Uterus (tissue), 4 donors: Measurements from ENCODE around the gene SARDH. TPM values are rescaled to one million over a fixed set of nuclear protein-coding genes. Genes with fewer than 3 reads are reported as not detected.

ENCODE experiments used
- DNase-seq, 2 donors: peaks; one replicate each; pipeline ENCODE4 v3.0.0-alpha.2; 2019 to 2020
- H3K27ac ChIP-seq, 2 donors: fragments of 200-600 bp; sonication (generic); 1 replicate in 1 of 2; 2 replicates in 1 of 2; pipeline ENCODE4 v1.5.1; 2016 to 2018
- H3K27me3 ChIP-seq, 2 donors: fragments of 200-600 bp; sonication (generic); one replicate each; pipeline ENCODE4 v1.5.1; 2018 to 2019; ENCODE audit warnings: control low read depth in 1 of 2
- H3K36me3 ChIP-seq, 2 donors: fragments of 200-600 bp; sonication (generic); one replicate each; pipeline ENCODE4 v1.5.1; 2019; ENCODE audit warnings: control low read depth in 1 of 2
- H3K4me1 ChIP-seq, 2 donors: fragments of 200-600 bp; sonication (generic); one replicate each; pipeline ENCODE4 v1.5.1; 2018 to 2019; ENCODE audit warnings: control low read depth in 1 of 2
- H3K4me3 ChIP-seq, 2 donors: fragments of 200-600 bp; sonication (generic); 1 replicate in 1 of 2; 2 replicates in 1 of 2; pipeline ENCODE4 v1.5.1; 2018 to 2019; ENCODE audit warnings: mild to moderate bottlenecking in 1 of 2
- H3K9me3 ChIP-seq, 2 donors: fragments of 200-600 bp; sonication (generic); one replicate each; pipeline ENCODE4 v1.5.1; 2019; ENCODE audit warnings: control low read depth in 1 of 2
- CTCF ChIP-seq, 4 experiments: fragments of 200-600 bp in 2 of 4; fragments of 450-650 bp in 2 of 4; sonication (generic) in 2 of 4; IDR thresholded peaks; one replicate each; pipeline ENCODE4 v1.5.1; 2016 to 2019; ENCODE audit warnings: antibody characterized with exemption in 4 of 4, mild to moderate bottlenecking in 2 of 4, moderate library complexity in 1 of 4
- POLR2A ChIP-seq, 2 donors: fragments of 450-650 bp; IDR thresholded peaks; one replicate each; pipeline ENCODE4 v1.6.1; 2016; ENCODE audit warnings: antibody characterized with exemption in 2 of 2, mild to moderate bottlenecking in 1 of 2, moderate library complexity in 1 of 2
- intact Hi-C: fragments of 100-400 bp; cut with DNase I; formaldehyde crosslinking; loops from one replicate; pipeline ENCODE4 v1.15.1; 2023; ENCODE audit warnings: low total_unique reads
- total RNA-seq, 4 donors: library from RNA; depleted of rRNA in 3 of 4; stranded (reverse); fragments of >200 nt in 3 of 4; gene quantifications; one replicate each; pipeline versions ENCODE4 v1.1.0 to v1.2.4, GENCODE V29; 2014 to 2023
- donor health status: DM: yes; HTN: yes; CAD: no.

The SARDH gene
- total RNA-seq, 4 donors from 2014 or later = 2.7 to 14.1 TPM; not detected in 2

GRCh38 chr9:133692364-133692985 is 45.7 kb downstream of the SARDH start:
- TF ChIP-seq POLR2A (IDR thresholded peaks at IDR 0.05) = no peak
- TF ChIP-seq CTCF (IDR thresholded peaks at IDR 0.05) = no peak
- H3K4me1 ChIP-seq = no peaks in the 10 kb centered on the region
- no peaks in the 10 kb centered on the region for H3K27me3 ChIP-seq
- H3K27ac ChIP-seq = no peak overlapping the region
- no peaks in the 10 kb centered on the region for H3K9me3 ChIP-seq
- intact Hi-C loops = no loop called here
- no peak for DNase-seq
- H3K4me3 ChIP-seq = no peak overlapping the region
- H3K36me3 ChIP-seq = no peaks in the 10 kb centered on the region

- intact Hi-C loops = no loop called here
- no peaks in the 10 kb centered on the region for H3K36me3 ChIP-seq
- DNase-seq = no peak
- H3K27ac ChIP-seq = no peak overlapping the region
- no peaks in the 10 kb centered on the region for H3K9me3 ChIP-seq
- TF ChIP-seq CTCF (IDR thresholded peaks at IDR 0.05) (no peak), POLR2A (IDR thresholded peaks at IDR 0.05) (no peak)
- H3K27me3 ChIP-seq = no peaks in the 10 kb centered on the region
- no peaks in the 10 kb centered on the region for H3K4me1 ChIP-seq
- H3K4me3 ChIP-seq = no peak overlapping the region
Observed at GRCh38 chr9:133691626-133692363, 46.4 kb downstream of the SARDH start.

GRCh38 chr9:133691191-133691590 is 47.0 kb downstream of the SARDH start:
- H3K4me3 ChIP-seq = no peak overlapping the region
- no peak overlapping the region for H3K27ac ChIP-seq
- H3K27me3 ChIP-seq = no peaks in the 10 kb centered on the region
- no peaks in the 10 kb centered on the region for H3K4me1 ChIP-seq
- intact Hi-C loops = no loop called here
- no peaks in the 10 kb centered on the region for H3K36me3 ChIP-seq
- TF ChIP-seq CTCF (IDR thresholded peaks at IDR 0.05) (no peak), POLR2A (IDR thresholded peaks at IDR 0.05) (no peak)
- H3K9me3 ChIP-seq = no peaks in the 10 kb centered on the region
- no peak for DNase-seq

GRCh38 chr9:133690081-133690561 is 48.0 kb downstream of the SARDH start:
- Histone ChIP-seq H3K4me3 (no peak overlapping the region), H3K27ac (no peak overlapping the region), H3K4me1 (no peaks in the 10 kb centered on the region), H3K36me3 (no peaks in the 10 kb centered on the region), H3K9me3 (no peaks in the 10 kb centered on the region), H3K27me3 (no peaks in the 10 kb centered on the region)
- intact Hi-C loops = no loop called here
- DNase-seq = no peak
- TF ChIP-seq POLR2A (IDR thresholded peaks at IDR 0.05) (no peak), CTCF (IDR thresholded peaks at IDR 0.05) (no peak)

GRCh38 chr9:133689151-133689763 is 48.9 kb downstream of the SARDH start:
- no peaks in the 10 kb centered on the region for H3K27me3 ChIP-seq
- no peak overlapping the region for H3K4me3 ChIP-seq
- H3K36me3 ChIP-seq = no peaks in the 10 kb centered on the region
- H3K27ac ChIP-seq = no peak overlapping the region
- intact Hi-C loops = no loop called here
- TF ChIP-seq CTCF (IDR thresholded peaks at IDR 0.05) (no peak), POLR2A (IDR thresholded peaks at IDR 0.05) (no peak)
- H3K9me3 ChIP-seq = no peaks in the 10 kb centered on the region
- no peaks in the 10 kb centered on the region for H3K4me1 ChIP-seq
- DNase-seq = no peak
